ENCODE results near the gene GNAT1. TPM values are rescaled to one million over a fixed set of nuclear protein-coding genes. Genes with fewer than 3 reads are reported as not detected.
"Not testable (repeated sequence)": the region's sequence is repeated elsewhere in the genome, so short reads cannot be mapped to it uniquely, and the experiment has no call there.

Gene GNAT1
- total RNA-seq, 1 donor from 2014 or later = not detected

DNA sequence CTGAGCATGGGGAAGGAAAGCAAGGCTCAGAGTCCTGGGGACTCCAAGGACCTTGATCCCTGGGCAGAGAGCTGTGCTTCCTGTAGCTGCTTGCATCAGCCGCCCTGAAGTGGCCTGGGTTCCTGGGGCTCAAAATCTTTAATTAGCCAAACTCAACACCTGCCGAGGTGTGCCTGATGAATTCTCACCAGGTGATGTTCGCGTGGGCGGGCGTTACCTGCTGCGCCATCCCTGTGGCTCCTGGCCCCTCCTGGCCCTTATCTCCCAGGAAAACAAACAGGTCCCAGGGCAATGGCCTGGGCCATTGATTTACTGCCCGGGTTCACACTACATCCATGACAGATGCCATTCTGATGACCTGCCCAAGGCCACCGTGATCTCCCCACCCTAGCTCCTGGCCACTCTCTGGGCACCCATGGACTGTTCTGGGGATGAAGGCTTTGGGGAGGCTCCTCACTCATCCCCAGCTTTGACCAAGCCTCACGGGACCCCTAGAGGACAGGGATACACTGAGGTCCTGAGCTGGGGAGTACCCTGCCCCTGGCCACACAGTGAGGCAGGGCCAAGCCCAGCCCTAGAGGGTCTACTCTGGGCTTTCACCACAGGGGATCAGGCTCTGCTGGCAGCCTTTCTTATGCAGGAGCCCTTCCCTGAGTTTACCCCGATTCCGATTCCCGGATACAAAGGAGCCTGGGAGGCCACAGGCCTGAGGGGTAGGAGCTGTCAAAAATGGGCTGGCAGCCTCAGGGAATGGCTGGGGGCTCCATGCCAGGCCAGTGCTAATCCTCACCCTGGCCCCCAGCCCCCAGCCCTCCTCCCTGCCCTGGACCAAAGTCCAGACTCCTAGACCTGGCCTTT lies 19.3 kb downstream of the GNAT1 start:
- no peak overlapping the region for H3K27ac Mint-ChIP-seq
- no peak for DNase-seq
- H3K9me3 Mint-ChIP-seq = no peaks in the 10 kb centered on the region
- no peak for ATAC-seq (ENCODE audit: low read depth)
- intact Hi-C loops (cut with micrococcal nuclease) = no loop called here
- H3K27me3 Mint-ChIP-seq = peaks cover 18% of the 10 kb centered on the region
- TF ChIP-seq, protein P1, sequence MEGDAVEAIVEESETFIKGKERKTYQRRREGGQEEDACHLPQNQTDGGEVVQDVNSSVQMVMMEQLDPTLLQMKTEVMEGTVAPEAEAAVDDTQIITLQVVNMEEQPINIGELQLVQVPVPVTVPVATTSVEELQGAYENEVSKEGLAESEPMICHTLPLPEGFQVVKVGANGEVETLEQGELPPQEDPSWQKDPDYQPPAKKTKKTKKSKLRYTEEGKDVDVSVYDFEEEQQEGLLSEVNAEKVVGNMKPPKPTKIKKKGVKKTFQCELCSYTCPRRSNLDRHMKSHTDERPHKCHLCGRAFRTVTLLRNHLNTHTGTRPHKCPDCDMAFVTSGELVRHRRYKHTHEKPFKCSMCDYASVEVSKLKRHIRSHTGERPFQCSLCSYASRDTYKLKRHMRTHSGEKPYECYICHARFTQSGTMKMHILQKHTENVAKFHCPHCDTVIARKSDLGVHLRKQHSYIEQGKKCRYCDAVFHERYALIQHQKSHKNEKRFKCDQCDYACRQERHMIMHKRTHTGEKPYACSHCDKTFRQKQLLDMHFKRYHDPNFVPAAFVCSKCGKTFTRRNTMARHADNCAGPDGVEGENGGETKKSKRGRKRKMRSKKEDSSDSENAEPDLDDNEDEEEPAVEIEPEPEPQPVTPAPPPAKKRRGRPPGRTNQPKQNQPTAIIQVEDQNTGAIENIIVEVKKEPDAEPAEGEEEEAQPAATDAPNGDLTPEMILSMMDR (IDR thresholded peaks at IDR 0.05) = no peak
- CTCF ChIA-PET = no interaction called here
- POLR2A ChIA-PET = interaction anchor here (0.5 kb wide), 1 partner anchor 33 kb away, joined by 3 read pairs; no protein-coding TSS in a partner anchor
- no peaks in the 10 kb centered on the region for H3K36me3 Mint-ChIP-seq (ENCODE audit: low read depth)
- H3K4me3 Mint-ChIP-seq = no peak overlapping the region
- no peaks in the 10 kb centered on the region for H3K4me1 Mint-ChIP-seq

DNA sequence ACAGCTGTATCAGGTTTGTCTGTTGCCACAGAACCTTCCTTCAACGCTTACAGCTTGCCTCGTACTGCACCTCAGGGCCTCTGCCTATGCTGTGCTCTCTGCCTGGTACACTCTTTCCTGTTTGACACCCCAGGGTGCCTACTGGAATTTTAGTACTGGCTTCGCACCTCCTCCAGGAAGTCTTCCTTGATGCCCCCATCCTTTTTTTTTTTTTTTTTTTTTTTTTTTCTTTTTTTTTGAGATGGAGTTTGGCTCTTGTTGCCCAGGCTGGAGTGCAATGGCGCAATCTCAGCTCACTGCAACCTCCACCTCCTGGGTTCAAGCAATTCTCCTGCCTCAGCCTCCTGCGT lies 19.9 kb downstream of the GNAT1 start:
- ATAC-seq (ENCODE audit: low read depth); H3K36me3 Mint-ChIP-seq (ENCODE audit: low read depth); DNase-seq; CTCF ChIA-PET; H3K4me3 Mint-ChIP-seq; H3K27ac Mint-ChIP-seq; H3K9me3 Mint-ChIP-seq; POLR2A ChIA-PET; intact Hi-C loops (cut with micrococcal nuclease); H3K4me1 Mint-ChIP-seq: not testable (repeated sequence)
- H3K27me3 Mint-ChIP-seq = peaks cover 16% of the 10 kb centered on the region

DNA sequence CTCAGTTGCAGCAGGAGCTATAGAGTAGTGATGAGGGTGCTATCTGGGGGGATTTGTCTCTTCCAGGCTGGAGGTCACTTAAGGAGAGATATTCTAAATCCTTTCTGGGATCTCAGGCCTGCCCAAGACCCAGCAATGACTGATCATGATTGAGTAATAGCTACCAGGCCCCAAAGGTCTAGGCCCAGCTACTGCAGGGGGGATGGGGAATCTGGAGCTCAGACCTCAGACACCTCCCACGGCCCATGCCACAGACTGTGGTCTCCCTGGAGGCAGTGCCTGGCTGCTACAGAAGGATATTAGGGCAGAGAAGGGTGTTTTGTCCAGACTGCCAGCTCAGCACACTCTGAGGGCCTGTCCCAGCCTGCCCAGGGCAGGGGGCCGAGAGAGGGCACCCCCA lies 20.5 kb downstream of the GNAT1 start:
- Mint-ChIP-seq H3K27ac (no peak overlapping the region), H3K36me3 (ENCODE audit: low read depth) (no peaks in the 10 kb centered on the region), H3K4me3 (no peak overlapping the region), H3K27me3 (peaks cover 11% of the 10 kb centered on the region), H3K4me1 (no peaks in the 10 kb centered on the region), H3K9me3 (no peaks in the 10 kb centered on the region)
- ATAC-seq (ENCODE audit: low read depth) = no peak
- TF ChIP-seq, protein P1 (IDR thresholded peaks at IDR 0.05) = no peak
- intact Hi-C loops (cut with micrococcal nuclease) = no loop called here
- no peak for DNase-seq
- ChIA-PET CTCF (no interaction called here), POLR2A (no interaction called here)

DNA sequence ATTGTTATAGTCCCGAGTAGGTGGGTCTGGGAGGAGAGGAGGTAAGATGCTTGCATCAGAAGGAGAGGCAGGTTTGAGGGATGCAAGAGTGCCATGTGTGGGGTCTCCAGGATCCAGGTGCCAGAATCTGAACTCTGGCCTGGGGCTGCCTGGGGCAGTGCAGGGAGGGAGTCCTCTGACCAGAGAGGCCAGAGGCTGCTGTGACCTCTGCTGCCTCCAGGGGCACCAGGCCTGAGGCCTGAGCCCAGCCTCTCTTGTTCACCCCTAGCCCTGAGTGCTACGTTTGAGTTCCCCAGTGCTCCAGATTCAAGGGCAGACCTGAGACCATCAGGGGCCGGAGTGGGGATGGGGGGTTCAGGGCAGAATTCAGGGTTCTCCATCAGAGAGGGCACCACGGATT lies 21.1 kb downstream of the GNAT1 start:
- intact Hi-C loops (cut with micrococcal nuclease) = no loop called here
- CTCF ChIA-PET = no interaction called here
- POLR2A ChIA-PET = no interaction called here
- H3K36me3 Mint-ChIP-seq (ENCODE audit: low read depth) = no peaks in the 10 kb centered on the region
- no peak overlapping the region for H3K27ac Mint-ChIP-seq
- no peak overlapping the region for H3K4me3 Mint-ChIP-seq
- ATAC-seq (ENCODE audit: low read depth) (no peak), DNase-seq (no peak)
- H3K9me3 Mint-ChIP-seq = no peaks in the 10 kb centered on the region
- no peaks in the 10 kb centered on the region for H3K4me1 Mint-ChIP-seq
- peaks cover 7% of the 10 kb centered on the region for H3K27me3 Mint-ChIP-seq
- TF ChIP-seq, protein P1 (IDR thresholded peaks at IDR 0.05) = no peak

- ChIA-PET CTCF (no interaction called here), POLR2A (no interaction called here)
- intact Hi-C loops (cut with micrococcal nuclease) = no loop called here
- Mint-ChIP-seq H3K27ac (no peak overlapping the region), H3K36me3 (ENCODE audit: low read depth) (no peaks in the 10 kb centered on the region), H3K9me3 (no peaks in the 10 kb centered on the region), H3K27me3 (peaks cover 5% of the 10 kb centered on the region), H3K4me3 (no peak overlapping the region), H3K4me1 (no peaks in the 10 kb centered on the region)
- ATAC-seq (ENCODE audit: low read depth) (no peak), DNase-seq (no peak)
- TF ChIP-seq, protein P1 (IDR thresholded peaks at IDR 0.05) = no peak
Measured at GRCh38 chr3:50212971-50213370, 21.6 kb downstream of the GNAT1 start.

GRCh38 chr3:50213373-50213772 lies 22.0 kb downstream of the GNAT1 start:
- ATAC-seq (ENCODE audit: low read depth) = no peak

More at GRCh38 chr3:50213373-50213772, 22.0 kb downstream of the GNAT1 start:
- no peak overlapping the region for H3K27ac Mint-ChIP-seq
- ChIA-PET CTCF (no interaction called here), POLR2A (no interaction called here)
- no peak overlapping the region for H3K4me3 Mint-ChIP-seq
- no peaks in the 10 kb centered on the region for H3K36me3 Mint-ChIP-seq (ENCODE audit: low read depth)
- no peaks in the 10 kb centered on the region for H3K9me3 Mint-ChIP-seq
- H3K4me1 Mint-ChIP-seq = no peaks in the 10 kb centered on the region
- peaks cover 6% of the 10 kb centered on the region for H3K27me3 Mint-ChIP-seq
- intact Hi-C loops (cut with micrococcal nuclease) = no loop called here
- no peak for DNase-seq
- TF ChIP-seq, protein P1 (IDR thresholded peaks at IDR 0.05) = no peak

Measured in activated B cell treated with CpG ODN at 0.5 μM for 24 hours (primary cell).